22Rv1 (cell line): ENCODE data around the gene TENT4A.

ENCODE experiments used
- CTCF ChIP-seq: fragments of 450-650 bp; IDR thresholded peaks from 2 replicates; pipeline ENCODE4 v1.5.1; 2017; ENCODE audit warnings: mild to moderate bottlenecking
- ZFX ChIP-seq: fragments of 450-650 bp; IDR thresholded peaks from 2 replicates; pipeline ENCODE4 v1.6.1; 2017; ENCODE audit warnings: antibody characterized with exemption, borderline replicate concordance

- TF ChIP-seq CTCF = no peak
- no peak for TF ChIP-seq ZFX
These were observed 54.3 kb downstream of the TENT4A start for GRCh38 chr5:6767481-6768063.
